ENCODE data around the gene FARP1. TPM values are rescaled to one million over a fixed set of nuclear protein-coding genes. Genes with fewer than 3 reads are reported as not detected.
A peak's percentile ranks its signal among the peaks of the same experiment; 100 is the strongest.

FARP1 gene
- total RNA-seq, 4 donors from 2014 or later = 21.2 to 56.5 (median 35.1) TPM

- no peak for DNase-seq (ENCODE audit: extremely low spot score)
- no peaks in the 10 kb centered on the region for H3K9me3 ChIP-seq
- peaks cover 62 to 82% (median 71%) of the 10 kb centered on the region in 4 donors for H3K4me1 ChIP-seq
- 71% methylated on average over 12 of the region's 14 CpGs for WGBS
- H3K4me3 ChIP-seq = no peak overlapping the region
- H3K36me3 ChIP-seq = peaks cover 0 to 58% (median 44%) of the 10 kb centered on the region in 4 donors
- H3K27me3 ChIP-seq = no peaks in the 10 kb centered on the region
- H3K27ac ChIP-seq (replicated peaks in 1 of 4) = peak overlapping the region; percentile 39 to 79 (median 78)
- intact Hi-C loops (cut with DNase I) = no loop called here
- TF ChIP-seq POLR2AphosphoS5 (IDR thresholded peaks at IDR 0.05) = no peak
- no peak for TF ChIP-seq POLR2A (IDR thresholded peaks at IDR 0.05; ENCODE audit: low read depth)
- TF ChIP-seq CTCF (IDR thresholded peaks at IDR 0.05) = no peak
- no peak for TF ChIP-seq EP300 (IDR thresholded peaks at IDR 0.05)
These were observed 307.7 kb downstream of the FARP1 start for GRCh38 chr13:98450539-98451111.

GRCh38 chr13:98451676-98452470 is 309.0 kb downstream of the FARP1 start:
- Histone ChIP-seq H3K36me3 (peaks cover 8 to 61% (median 44%) of the 10 kb centered on the region in 4 donors), H3K4me3 (no peak overlapping the region), H3K27me3 (no peaks in the 10 kb centered on the region), H3K4me1 (peaks cover 66 to 87% (median 78%) of the 10 kb centered on the region in 4 donors), H3K27ac (replicated peaks in 1 of 4) (peak overlapping the region; percentile 39 to 79 (median 78)), H3K9me3 (no peaks in the 10 kb centered on the region)
- 55% methylated on average over 21 of the region's 23 CpGs for WGBS
- intact Hi-C loops (cut with DNase I) = loop anchor here (2.0 kb wide), 1 partner anchor 125 kb away; the partner anchor contains the start of gene STK24
- TF ChIP-seq CTCF (IDR thresholded peaks at IDR 0.05) (no peak), POLR2AphosphoS5 (IDR thresholded peaks at IDR 0.05) (peak; percentile 32 to 70)
- DNase-seq (ENCODE audit: extremely low spot score) = no peak

GRCh38 chr13:98452851-98453843 is 310.3 kb downstream of the FARP1 start:
- no peak for TF ChIP-seq POLR2A (IDR thresholded peaks at IDR 0.05; ENCODE audit: low read depth)
- 79% methylated on average over 15 of the region's 15 CpGs for WGBS
- no peak for DNase-seq (ENCODE audit: extremely low spot score)
- Histone ChIP-seq H3K4me3 (no peak overlapping the region), H3K36me3 (peaks cover 8 to 61% (median 43%) of the 10 kb centered on the region in 4 donors), H3K27ac (replicated peaks in 1 of 4) (peak overlapping the region; percentile 77 to 79 (median 78)), H3K9me3 (no peaks in the 10 kb centered on the region), H3K4me1 (peaks cover 66 to 84% (median 78%) of the 10 kb centered on the region in 4 donors), H3K27me3 (no peaks in the 10 kb centered on the region)
- intact Hi-C loops (cut with DNase I) = loop anchor here (2.0 kb wide), 1 partner anchor 124 kb away; the partner anchor contains the start of gene STK24

- intact Hi-C loops (cut with DNase I) = no loop called here
- H3K36me3 ChIP-seq = peaks cover 8 to 65% (median 45%) of the 10 kb centered on the region in 4 donors
- peak overlapping the region; percentile 77 to 79 (median 78) for H3K27ac ChIP-seq (replicated peaks in 1 of 4)
- no peaks in the 10 kb centered on the region for H3K9me3 ChIP-seq
- WGBS = 5% methylated on average over 7 of the region's 7 CpGs
- H3K27me3 ChIP-seq = no peaks in the 10 kb centered on the region
- peaks cover 60 to 75% (median 72%) of the 10 kb centered on the region in 4 donors for H3K4me1 ChIP-seq
- TF ChIP-seq CTCF (IDR thresholded peaks at IDR 0.05) (no peak), POLR2AphosphoS5 (IDR thresholded peaks at IDR 0.05) (peak; percentile 51 to 78)
- H3K4me3 ChIP-seq = no peak overlapping the region
- DNase-seq (ENCODE audit: extremely low spot score) = no peak
These were observed 311.5 kb downstream of the FARP1 start for GRCh38 chr13:98454389-98454881.

Data from esophagus muscularis mucosa (tissue), 4 donors.